ENCODE data around the gene DIRAS2. TPM values are rescaled to one million over a fixed set of nuclear protein-coding genes. Genes with fewer than 3 reads are reported as not detected.

The DIRAS2 gene
- polyA plus RNA-seq, 2 of the 4 experiments (the other 2 are of a cell fraction) = 0.08 to 0.12 TPM

GRCh38 chr9:90579181-90579580 is 63.4 kb downstream of the DIRAS2 start (continued):
- TF ChIP-seq PBX3 (IDR thresholded peaks at IDR 0.05) (no peak), EHMT2 (IDR thresholded peaks at IDR 0.05; ENCODE audit: low read depth) (no peak), KDM5A (IDR thresholded peaks at IDR 0.05) (no peak), CHD4 (IDR thresholded peaks at IDR 0.05; ENCODE audit: borderline replicate concordance) (no peak), RARB (CRISPR knock-in tag; IDR thresholded peaks at IDR 0.05) (no peak)

- Histone ChIP-seq H3K27ac (no peak overlapping the region), H3K4me3 (no peak overlapping the region), H3K4me1 (no peaks in the 10 kb centered on the region), H3K4me2 (no peak overlapping the region), H3K9me3 (no peaks in the 10 kb centered on the region)
- ChIA-PET CTCF (no interaction called here), POLR2A (no interaction called here)
- ATAC-seq (no peak), DNase-seq (ENCODE audit: low read depth in 1 of 2, low spot score in 1 of 2) (no peak), FAIRE-seq (no peak)
- 32% methylated on average over 3 of the region's 3 CpGs for WGBS (ENCODE audit: missing lambda C conversion rate)
- TF ChIP-seq CHD2 (IDR thresholded peaks at IDR 0.05; ENCODE audit: low read length, partially characterized antibody) (no peak), JUN (IDR thresholded peaks at IDR 0.05) (no peak)
Measured at GRCh38 chr9:90578126-90578815, 64.4 kb downstream of the DIRAS2 start.

- FAIRE-seq = no peak
- ChIA-PET CTCF (no interaction called here), POLR2A (no interaction called here)
- H3K27ac ChIP-seq = no peak overlapping the region
- H3K4me2 ChIP-seq = no peak overlapping the region
- DNase-seq (ENCODE audit: low read depth in 1 of 2, low spot score in 1 of 2) = no peak
- TF ChIP-seq POLR2AphosphoS2 (conservative IDR thresholded peaks at IDR 0.05; ENCODE audit: low read length) = no peak
- no peak for TF ChIP-seq PHF8 (IDR thresholded peaks at IDR 0.05; ENCODE audit: borderline replicate concordance, low read depth)
- no peak for TF ChIP-seq ZNF302 (CRISPR knock-in tag; IDR thresholded peaks at IDR 0.05)
- no peak for TF ChIP-seq TP53 (CRISPR knock-in tag; IDR thresholded peaks at IDR 0.05)
- no peak for TF ChIP-seq GATA3 (IDR thresholded peaks at IDR 0.05; ENCODE audit: borderline replicate concordance)
- no peak for TF ChIP-seq ATOH8 (CRISPR knock-in tag; IDR thresholded peaks at IDR 0.05; ENCODE audit: low read depth)
- no peak for TF ChIP-seq ZC3H11A (IDR thresholded peaks at IDR 0.05)
- no peak for TF ChIP-seq KDM5A (IDR thresholded peaks at IDR 0.05)
- TF ChIP-seq EHF (CRISPR knock-in tag; IDR thresholded peaks at IDR 0.05) = no peak
- no peak for TF ChIP-seq ESRRA (IDR thresholded peaks at IDR 0.05; ENCODE audit: borderline replicate concordance, low read length)
- TF ChIP-seq MAX (IDR thresholded peaks at IDR 0.05) = no peak
- TF ChIP-seq NFE2L2 (conservative IDR thresholded peaks at IDR 0.05; ENCODE audit: low read length) = no peak
- TF ChIP-seq RAD21 (conservative IDR thresholded peaks at IDR 0.05 in 1 of 2, IDR thresholded peaks at IDR 0.05 in 1 of 2) = no peak
- no peaks in the 10 kb centered on the region for H3K4me1 ChIP-seq
- H3K4me3 ChIP-seq = no peak overlapping the region
- WGBS (ENCODE audit: missing lambda C conversion rate) = 13% methylated on average over 1 of the region's 1 CpG
- no peaks in the 10 kb centered on the region for H3K9me3 ChIP-seq
- no peak for ATAC-seq
Measured at GRCh38 chr9:90569511-90569910, 73.1 kb downstream of the DIRAS2 start.

- CTCF ChIA-PET = interaction anchor here (1.1 kb wide), 2 partner anchors 14 to 250 kb away, joined by 3 read pairs; no protein-coding TSS in a partner anchor
- no peak overlapping the region for H3K4me3 ChIP-seq
- ATAC-seq (no peak), DNase-seq (ENCODE audit: low read depth in 1 of 2, low spot score in 1 of 2) (no peak), FAIRE-seq (no peak)
- WGBS (ENCODE audit: missing lambda C conversion rate) = 37% methylated on average over 3 of the region's 3 CpGs
- no peaks in the 10 kb centered on the region for H3K4me1 ChIP-seq
- no peak overlapping the region for H3K4me2 ChIP-seq
- H3K27ac ChIP-seq = no peak overlapping the region
- H3K9me3 ChIP-seq = no peaks in the 10 kb centered on the region
- POLR2A ChIA-PET = no interaction called here
- TF ChIP-seq KDM1A (IDR thresholded peaks at IDR 0.05; ENCODE audit: low read depth) = no peak
- no peak for TF ChIP-seq POLR2A (IDR thresholded peaks at IDR 0.05; ENCODE audit: low read length)
- TF ChIP-seq HMGXB4 (CRISPR knock-in tag; IDR thresholded peaks at IDR 0.05; ENCODE audit: borderline replicate concordance) = no peak
- TF ChIP-seq HDAC2 (IDR thresholded peaks at IDR 0.05) = no peak
- TF ChIP-seq FOSB (CRISPR knock-in tag; IDR thresholded peaks at IDR 0.05) = no peak
- TF ChIP-seq E2F6 (IDR thresholded peaks at IDR 0.05; ENCODE audit: borderline replicate concordance, low read depth) = no peak
- TF ChIP-seq MAZ (IDR thresholded peaks at IDR 0.05; ENCODE audit: borderline replicate concordance, low read depth, low read length) = no peak
- no peak for TF ChIP-seq PHF8 (IDR thresholded peaks at IDR 0.05; ENCODE audit: borderline replicate concordance, low read depth)
- TF ChIP-seq NFE2L2 (conservative IDR thresholded peaks at IDR 0.05; ENCODE audit: low read length) = no peak
Measured at GRCh38 chr9:90568667-90569066, 74.0 kb downstream of the DIRAS2 start.

All from A549 (cell line).